ENCODE measurements around the gene SPRR2B. TPM values are rescaled to one million over a fixed set of nuclear protein-coding genes. Genes with fewer than 3 reads are reported as not detected.
"Not testable (repeated sequence)": the region's sequence is repeated elsewhere in the genome, so short reads cannot be mapped to it uniquely, and the experiment has no call there.

Gene SPRR2B
- polyA plus RNA-seq, 1 donor (not counting 4 experiments of a cell fraction or from before 2014, with no cell fraction given): 0.45 TPM

- Histone ChIP-seq H3K27me3 (ENCODE audit: control insufficient read depth, extremely low read depth, insufficient read depth, low read length) (no peaks in the 10 kb centered on the region), H3K27ac (ENCODE audit: control insufficient read depth, insufficient read depth, low read length) (no peak overlapping the region), H3K4me1 (ENCODE audit: control insufficient read depth, extremely low read depth, insufficient read depth, low read length) (peaks cover 11% of the 10 kb centered on the region), H3K9me1 (ENCODE audit: control insufficient read depth, extremely low read depth, insufficient read depth, low read length) (no peaks in the 10 kb centered on the region), H3K79me2 (ENCODE audit: control insufficient read depth, insufficient read depth, low read length) (no peaks in the 10 kb centered on the region), H3K4me3 (ENCODE audit: control insufficient read depth in 2 of 3, extremely low read depth in 1 of 3, insufficient read depth in 2 of 3, low read depth in 1 of 3, low read length in 3 of 3) (no peak overlapping the region), H3K4me2 (ENCODE audit: control insufficient read depth, extremely low read depth, insufficient read depth, low read depth, low read length) (no peak overlapping the region), H3K9ac (ENCODE audit: control insufficient read depth, extremely low read depth, insufficient read depth, low read length) (no peak overlapping the region), H4K20me1 (ENCODE audit: control insufficient read depth, extremely low read depth, insufficient read depth, low read length) (no peaks in the 10 kb centered on the region), H3K9me3 (ENCODE audit: control insufficient read depth, low read depth, low read length) (no peaks in the 10 kb centered on the region), H2AFZ (ENCODE audit: control insufficient read depth, low read length) (no peak overlapping the region), H3K36me3 (ENCODE audit: control insufficient read depth in 2 of 2, extremely low read depth in 1 of 2, insufficient read depth in 2 of 2, low read length in 2 of 2) (no peaks in the 10 kb centered on the region)
- DNase-seq (ENCODE audit: low read depth, low spot score) (no peak), FAIRE-seq (no peak)
- dilution Hi-C loops (cut with MboI; ENCODE audit: extremely low pct_ligation_motif_present, low sequenced_read_pairs): no loop called here
- TF ChIP-seq CTCF (optimal IDR thresholded peaks at IDR 0.05 in 1 of 3, IDR thresholded peaks at IDR 0.05 in 1 of 3, conservative IDR thresholded peaks at IDR 0.05 in 1 of 3; ENCODE audit: extremely low read depth in 1 of 3, insufficient read depth in 2 of 3, low read length in 3 of 3) (no peak), EZH2 (IDR thresholded peaks at IDR 0.05; ENCODE audit: low read length) (no peak)
Measured at GRCh38 chr1:153024413-153024812, 47.0 kb downstream of the SPRR2B start.

DNA sequence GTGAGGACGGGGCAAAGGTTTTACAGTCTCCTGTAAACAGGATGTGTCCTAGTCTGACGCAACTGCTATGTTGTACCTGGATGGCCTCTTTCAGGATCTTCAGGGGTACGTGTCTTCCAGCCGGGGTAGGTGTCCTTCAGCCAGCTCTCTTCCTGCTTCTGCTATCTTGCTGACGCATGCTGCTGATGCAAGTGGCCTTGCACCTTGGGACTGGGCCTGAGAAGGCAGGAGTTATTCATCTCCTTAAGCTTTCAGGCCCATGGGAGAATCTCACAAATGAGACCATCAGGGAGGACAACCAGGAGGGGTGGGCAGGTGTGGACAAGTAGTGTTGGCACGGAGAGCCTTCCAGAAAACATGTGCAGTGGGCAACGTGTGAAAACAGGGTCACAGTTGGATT, 48.3 kb downstream of the SPRR2B start:
- no peaks in the 10 kb centered on the region for H3K9me1 ChIP-seq (ENCODE audit: control insufficient read depth, extremely low read depth, insufficient read depth, low read length)
- FAIRE-seq (no peak), DNase-seq (ENCODE audit: low read depth, low spot score) (no peak)
- H3K79me2 ChIP-seq (ENCODE audit: control insufficient read depth, insufficient read depth, low read length): no peaks in the 10 kb centered on the region
- no peak overlapping the region for H3K9ac ChIP-seq (ENCODE audit: control insufficient read depth, extremely low read depth, insufficient read depth, low read length)
- H3K27me3 ChIP-seq (ENCODE audit: control insufficient read depth, extremely low read depth, insufficient read depth, low read length): no peaks in the 10 kb centered on the region
- peaks cover 11% of the 10 kb centered on the region for H3K4me1 ChIP-seq (ENCODE audit: control insufficient read depth, extremely low read depth, insufficient read depth, low read length)
- H2AFZ ChIP-seq (ENCODE audit: control insufficient read depth, low read length): no peak overlapping the region
- no peak overlapping the region for H3K4me3 ChIP-seq (ENCODE audit: control insufficient read depth in 2 of 3, extremely low read depth in 1 of 3, insufficient read depth in 2 of 3, low read depth in 1 of 3, low read length in 3 of 3)
- no peak overlapping the region for H3K4me2 ChIP-seq (ENCODE audit: control insufficient read depth, extremely low read depth, insufficient read depth, low read depth, low read length)
- no peaks in the 10 kb centered on the region for H3K36me3 ChIP-seq (ENCODE audit: control insufficient read depth in 2 of 2, extremely low read depth in 1 of 2, insufficient read depth in 2 of 2, low read length in 2 of 2)
- TF ChIP-seq CTCF (optimal IDR thresholded peaks at IDR 0.05 in 1 of 3, IDR thresholded peaks at IDR 0.05 in 1 of 3, conservative IDR thresholded peaks at IDR 0.05 in 1 of 3; ENCODE audit: extremely low read depth in 1 of 3, insufficient read depth in 2 of 3, low read length in 3 of 3) (no peak), EZH2 (IDR thresholded peaks at IDR 0.05; ENCODE audit: low read length) (no peak)
- H4K20me1 ChIP-seq (ENCODE audit: control insufficient read depth, extremely low read depth, insufficient read depth, low read length): no peaks in the 10 kb centered on the region
- dilution Hi-C loops (cut with MboI; ENCODE audit: extremely low pct_ligation_motif_present, low sequenced_read_pairs): no loop called here
- no peak overlapping the region for H3K27ac ChIP-seq (ENCODE audit: control insufficient read depth, insufficient read depth, low read length)
- no peaks in the 10 kb centered on the region for H3K9me3 ChIP-seq (ENCODE audit: control insufficient read depth, low read depth, low read length)

GRCh38 chr1:153022340-153022739, 49.1 kb downstream of the SPRR2B start:
- H3K4me3 ChIP-seq (ENCODE audit: control insufficient read depth in 2 of 3, extremely low read depth in 1 of 3, insufficient read depth in 2 of 3, low read depth in 1 of 3, low read length in 3 of 3); H3K9me3 ChIP-seq (ENCODE audit: control insufficient read depth, low read depth, low read length); dilution Hi-C loops (cut with MboI; ENCODE audit: extremely low pct_ligation_motif_present, low sequenced_read_pairs); H3K9me1 ChIP-seq (ENCODE audit: control insufficient read depth, extremely low read depth, insufficient read depth, low read length); DNase-seq (ENCODE audit: low read depth, low spot score); H2AFZ ChIP-seq (ENCODE audit: control insufficient read depth, low read length); H3K9ac ChIP-seq (ENCODE audit: control insufficient read depth, extremely low read depth, insufficient read depth, low read length); H3K79me2 ChIP-seq (ENCODE audit: control insufficient read depth, insufficient read depth, low read length); H4K20me1 ChIP-seq (ENCODE audit: control insufficient read depth, extremely low read depth, insufficient read depth, low read length); H3K27me3 ChIP-seq (ENCODE audit: control insufficient read depth, extremely low read depth, insufficient read depth, low read length); H3K4me2 ChIP-seq (ENCODE audit: control insufficient read depth, extremely low read depth, insufficient read depth, low read depth, low read length); H3K27ac ChIP-seq (ENCODE audit: control insufficient read depth, insufficient read depth, low read length); FAIRE-seq; H3K36me3 ChIP-seq (ENCODE audit: control insufficient read depth in 2 of 2, extremely low read depth in 1 of 2, insufficient read depth in 2 of 2, low read length in 2 of 2): not testable (repeated sequence)
- peaks cover 11% of the 10 kb centered on the region for H3K4me1 ChIP-seq (ENCODE audit: control insufficient read depth, extremely low read depth, insufficient read depth, low read length)

GRCh38 chr1:153021829-153022228, 49.6 kb downstream of the SPRR2B start:
- H3K27me3 ChIP-seq (ENCODE audit: control insufficient read depth, extremely low read depth, insufficient read depth, low read length); H3K27ac ChIP-seq (ENCODE audit: control insufficient read depth, insufficient read depth, low read length); DNase-seq (ENCODE audit: low read depth, low spot score); H3K9me3 ChIP-seq (ENCODE audit: control insufficient read depth, low read depth, low read length); FAIRE-seq; H3K4me2 ChIP-seq (ENCODE audit: control insufficient read depth, extremely low read depth, insufficient read depth, low read depth, low read length); H3K9me1 ChIP-seq (ENCODE audit: control insufficient read depth, extremely low read depth, insufficient read depth, low read length); dilution Hi-C loops (cut with MboI; ENCODE audit: extremely low pct_ligation_motif_present, low sequenced_read_pairs); H3K36me3 ChIP-seq (ENCODE audit: control insufficient read depth in 2 of 2, extremely low read depth in 1 of 2, insufficient read depth in 2 of 2, low read length in 2 of 2); H4K20me1 ChIP-seq (ENCODE audit: control insufficient read depth, extremely low read depth, insufficient read depth, low read length); H3K4me3 ChIP-seq (ENCODE audit: control insufficient read depth in 2 of 3, extremely low read depth in 1 of 3, insufficient read depth in 2 of 3, low read depth in 1 of 3, low read length in 3 of 3); H2AFZ ChIP-seq (ENCODE audit: control insufficient read depth, low read length); H3K79me2 ChIP-seq (ENCODE audit: control insufficient read depth, insufficient read depth, low read length); H3K9ac ChIP-seq (ENCODE audit: control insufficient read depth, extremely low read depth, insufficient read depth, low read length): not testable (repeated sequence)
- H3K4me1 ChIP-seq (ENCODE audit: control insufficient read depth, extremely low read depth, insufficient read depth, low read length): peaks cover 11% of the 10 kb centered on the region
